ENCODE measurements around the gene KDELR1. TPM values are rescaled to one million over a fixed set of nuclear protein-coding genes. Genes with fewer than 3 reads are reported as not detected.

KDELR1 gene
- total and polyA plus RNA-seq, 9 of the 15 experiments (the other 6 are each of a cell fraction or from before 2014, with no cell fraction given) = 6.1 to 165 (median 58.5) TPM

DNA sequence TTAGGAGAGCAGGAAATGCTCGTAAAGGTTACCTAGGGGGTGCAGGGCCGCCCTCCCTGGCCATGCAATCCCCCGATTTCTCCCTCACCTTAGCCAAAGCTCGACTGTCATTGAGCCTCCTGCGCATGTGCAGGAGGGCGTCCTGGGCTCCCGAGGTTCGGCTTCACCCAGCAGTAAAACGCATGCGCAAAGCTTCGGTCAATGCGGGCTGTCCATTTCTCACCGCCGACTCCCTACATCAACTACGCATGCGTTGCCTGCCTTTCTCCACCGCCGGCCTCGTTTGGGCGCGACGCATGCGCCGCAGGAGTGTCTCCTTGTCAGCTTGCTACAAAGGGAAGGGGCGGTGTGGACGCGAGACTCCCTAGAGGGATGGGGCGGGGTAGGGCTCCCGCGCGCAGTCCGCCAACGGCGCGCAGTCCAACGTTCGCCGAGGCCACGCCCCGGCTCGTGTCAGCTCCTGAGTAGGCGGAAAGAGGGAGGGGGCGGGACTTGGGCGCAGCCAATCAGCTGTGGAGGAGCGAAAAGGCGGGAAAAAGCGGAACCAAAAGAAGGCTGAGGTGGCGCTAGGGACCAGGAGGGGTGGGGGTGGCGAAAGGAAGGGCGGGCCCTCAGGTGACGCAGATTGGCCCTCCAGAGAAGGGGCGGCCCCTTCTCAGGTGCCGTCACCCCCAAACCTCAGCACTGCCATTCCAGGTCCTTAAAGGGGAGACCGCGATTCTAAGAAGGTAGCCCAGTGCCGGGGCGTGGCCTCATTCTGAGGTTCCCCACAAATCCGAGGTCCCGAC lies 27.3 kb downstream of the KDELR1 start, which contains the start of the genes SYNGR4 and TMEM143 (continued):
- TF ChIP-seq E2F8 (IDR thresholded peaks at IDR 0.05; ENCODE audit: low read depth, partially characterized antibody) = peak; percentile 99
- TF ChIP-seq ZNF23 (CRISPR knock-in tag; IDR thresholded peaks at IDR 0.05) = no peak
- TF ChIP-seq BDP1 (IDR thresholded peaks at IDR 0.05; ENCODE audit: insufficient read depth, insufficient read length) = no peak
- peak; percentile 10; the same call in 1 of the 2 replicates for TF ChIP-seq TEAD4 (IDR thresholded peaks at IDR 0.05; ENCODE audit: low read length)
- TF ChIP-seq TEAD4 (CRISPR knock-in tag; IDR thresholded peaks at IDR 0.05; ENCODE audit: borderline replicate concordance) = no peak
- peak; percentile 50; the same call in 1 of the 2 replicates for TF ChIP-seq PML (IDR thresholded peaks at IDR 0.05; ENCODE audit: low read length)
- TF ChIP-seq CBFA2T3 (IDR thresholded peaks at IDR 0.05) = no peak
- TF ChIP-seq LEF1 (IDR thresholded peaks at IDR 0.05) = 0 out of 2 replicates have a peak, but pooled peaks have one; percentile 56
- TF ChIP-seq MAX (CRISPR knock-in tag; IDR thresholded peaks at IDR 0.05) = peak; percentile 96
- no peak for TF ChIP-seq SAFB (IDR thresholded peaks at IDR 0.05; ENCODE audit: borderline replicate concordance, low read depth, low read length)
- TF ChIP-seq, protein P1, sequence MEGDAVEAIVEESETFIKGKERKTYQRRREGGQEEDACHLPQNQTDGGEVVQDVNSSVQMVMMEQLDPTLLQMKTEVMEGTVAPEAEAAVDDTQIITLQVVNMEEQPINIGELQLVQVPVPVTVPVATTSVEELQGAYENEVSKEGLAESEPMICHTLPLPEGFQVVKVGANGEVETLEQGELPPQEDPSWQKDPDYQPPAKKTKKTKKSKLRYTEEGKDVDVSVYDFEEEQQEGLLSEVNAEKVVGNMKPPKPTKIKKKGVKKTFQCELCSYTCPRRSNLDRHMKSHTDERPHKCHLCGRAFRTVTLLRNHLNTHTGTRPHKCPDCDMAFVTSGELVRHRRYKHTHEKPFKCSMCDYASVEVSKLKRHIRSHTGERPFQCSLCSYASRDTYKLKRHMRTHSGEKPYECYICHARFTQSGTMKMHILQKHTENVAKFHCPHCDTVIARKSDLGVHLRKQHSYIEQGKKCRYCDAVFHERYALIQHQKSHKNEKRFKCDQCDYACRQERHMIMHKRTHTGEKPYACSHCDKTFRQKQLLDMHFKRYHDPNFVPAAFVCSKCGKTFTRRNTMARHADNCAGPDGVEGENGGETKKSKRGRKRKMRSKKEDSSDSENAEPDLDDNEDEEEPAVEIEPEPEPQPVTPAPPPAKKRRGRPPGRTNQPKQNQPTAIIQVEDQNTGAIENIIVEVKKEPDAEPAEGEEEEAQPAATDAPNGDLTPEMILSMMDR (IDR thresholded peaks at IDR 0.05 in 2 of 3, conservative IDR thresholded peaks at IDR 0.05 in 1 of 3; ENCODE audit: insufficient read depth in 2 of 3, low read depth in 1 of 3, low read length in 3 of 3) = peak in 1 of 3 experiments; percentile 12; a peak in 1 of 6 replicates
- no peak for TF ChIP-seq ZC3H8 (IDR thresholded peaks at IDR 0.05)
- no peak for TF ChIP-seq KAT2B (IDR thresholded peaks at IDR 0.05; ENCODE audit: low read depth, low read length)
- peak; percentile 66 for TF ChIP-seq HMGN3 (IDR thresholded peaks at IDR 0.05; ENCODE audit: borderline replicate concordance, extremely low read depth, insufficient read length, low read depth, low read length)
- no peak for TF ChIP-seq TAL1 (IDR thresholded peaks at IDR 0.05)
- no peak for TF ChIP-seq ZNF3 (CRISPR knock-in tag; IDR thresholded peaks at IDR 0.05)
- TF ChIP-seq SETDB1 (IDR thresholded peaks at IDR 0.05; ENCODE audit: low read length) = peak; percentile 88
- TF ChIP-seq ZNF583 (CRISPR knock-in tag; IDR thresholded peaks at IDR 0.05) = peak; percentile 54; the same call in 1 of the 2 replicates
- peak; percentile 63 for TF ChIP-seq RBFOX2 (IDR thresholded peaks at IDR 0.05; ENCODE audit: low read depth, low read length)
- TF ChIP-seq HNRNPLL (IDR thresholded peaks at IDR 0.05; ENCODE audit: low read depth, low read length, poor library complexity, severe bottlenecking) = peak; percentile 97

Measured in K562 (cell line).